HepG2 (cell line): ENCODE data around the gene ZNF655. TPM values are rescaled to one million over a fixed set of nuclear protein-coding genes. Genes with fewer than 3 reads are reported as not detected.

Experiments
- ATAC-seq: fragments of 200-7000 bp; cut with Tn5 transposase; 3 replicates; pipeline ENCODE4 v1.9.1; 2020; ENCODE audit warnings: mild to moderate bottlenecking, moderate library complexity
- BruUV-seq: library from RNA; stranded (reverse); fragments of 400-500 nt; replicated peaks from 2 replicates; lab custom pipeline; 2021; lab: Mats Ljungman, UMichigan
- CTCF ChIA-PET: fragments of 300-600 bp; formaldehyde crosslinking; extraction: SDS; loops from one replicate; lab custom pipeline; 2021; ENCODE audit warnings: low total read pairs, inconsistent platforms, low intra/inter-chr PET ratio; lab: Yijun Ruan, JAX
- POLR2A ChIA-PET: fragments of 350-600 bp; sonication (Branson Sonifier 250); formaldehyde crosslinking; loops from one replicate; lab custom pipeline; 2020; ENCODE audit warnings: antibody characterized with exemption, inconsistent platforms; lab: Yijun Ruan, JAX
- DNase-seq: peaks from one replicate; pipeline ENCODE4 v3.0.0-alpha.2; 2015; ENCODE audit warnings: low spot score
- FAIRE-seq: peaks from 3 replicates; lab custom pipeline; 2011; peaks lifted over from hg19 to GRCh38; lab: Jason Lieb, UNC
- H2AFZ ChIP-seq: one replicate; pipeline ENCODE4 v1.6.1; 2011; ENCODE audit warnings: low read length, inconsistent platforms
- H3K27ac ChIP-seq: fragments of 300-600 bp; 3 replicates; pipeline ENCODE4 v1.8.0; 2011; ENCODE audit warnings: mixed run types, mild to moderate bottlenecking, mixed read lengths, low read length, inconsistent platforms; ENCODE audit not compliant: insufficient read depth; ENCODE audit errors: extremely low read length
- H3K27me3 ChIP-seq, 2 experiments: fragments of 200-600 bp in 1 of 2; 2 replicates in 1 of 2; 3 replicates in 1 of 2; pipeline versions ENCODE4 v1.6.0 to v1.8.0; 2011; ENCODE audit warnings: low read length in 2 of 2, mild to moderate bottlenecking in 2 of 2, moderate library complexity in 2 of 2, inconsistent platforms in 1 of 2; ENCODE audit not compliant: insufficient read depth in 2 of 2, control insufficient read depth in 1 of 2
- H3K36me3 ChIP-seq, 2 experiments: fragments of 200-600 bp in 1 of 2; replicated peaks in 1 of 2; 2 replicates in 1 of 2; 3 replicates in 1 of 2; pipeline versions ENCODE4 v1.5.1 to v1.8.0; 2011; ENCODE audit warnings: low read length in 2 of 2, inconsistent platforms in 1 of 2; ENCODE audit not compliant: insufficient read depth in 2 of 2, control insufficient read depth in 1 of 2
- H3K4me1 ChIP-seq: 2 replicates; pipeline ENCODE4 v1.5.1; 2012; ENCODE audit warnings: low read length, inconsistent platforms; ENCODE audit not compliant: insufficient read depth
- H3K4me2 ChIP-seq: 2 replicates; pipeline ENCODE4 v1.6.0; 2011; ENCODE audit warnings: low read depth, low read length, inconsistent platforms
- H3K4me3 ChIP-seq, 3 experiments: fragments of 200-600 bp in 1 of 3; sonication (generic), shearing (Covaris generic) in 1 of 3; replicated peaks in 1 of 3; 2 replicates each; pipeline ENCODE4 v1.5.1; 2011 to 2016; ENCODE audit warnings: low read length in 3 of 3, inconsistent platforms in 2 of 3, low read depth in 2 of 3, mild to moderate bottlenecking in 2 of 3, control low read depth in 1 of 3, mixed read lengths in 1 of 3; ENCODE audit not compliant: insufficient read depth in 1 of 3
- H3K79me2 ChIP-seq: one replicate; pipeline ENCODE4 v1.6.1; 2011; ENCODE audit warnings: low read length, inconsistent platforms; ENCODE audit not compliant: insufficient read depth
- H3K9ac ChIP-seq: 2 replicates; pipeline ENCODE4 v1.6.0; 2011; ENCODE audit warnings: mild to moderate bottlenecking, low read depth, low read length, inconsistent platforms; ENCODE audit not compliant: insufficient read depth
- H3K9me3 ChIP-seq: 2 replicates; pipeline ENCODE4 v1.5.1; 2012; ENCODE audit warnings: mild to moderate bottlenecking, low read length
- H4K20me1 ChIP-seq: 2 replicates; pipeline ENCODE4 v1.6.0; 2011; ENCODE audit warnings: inconsistent platforms, mild to moderate bottlenecking, low read length, moderate library complexity; ENCODE audit not compliant: insufficient read depth
- ETV5 ChIP-seq: IDR thresholded peaks from 2 replicates; pipeline ENCODE4 v1.6.1; 2018; ENCODE audit warnings: missing biosample characterization, missing genetic modification reagents, inconsistent platforms, borderline replicate concordance
- LCORL ChIP-seq, 2 experiments: fragments of 450-650 bp in 1 of 2; sonication (generic) in 1 of 2; formaldehyde crosslinking in 1 of 2; IDR thresholded peaks; 2 replicates each; pipeline versions ENCODE4 v1.5.0 to v1.6.1; 2017 to 2020; ENCODE audit warnings: antibody characterized with exemption in 1 of 2, missing genetic modification reagents in 1 of 2
- MIER3 ChIP-seq: IDR thresholded peaks from 2 replicates; pipeline ENCODE4 v1.6.1; 2016; ENCODE audit warnings: missing compliant biosample characterization, borderline replicate concordance
- NR2C2 ChIP-seq: sonication (generic); formaldehyde crosslinking; IDR thresholded peaks from 2 replicates; pipeline ENCODE4 v1.4.0; 2020; ENCODE audit warnings: missing genetic modification reagents, mild to moderate bottlenecking, moderate library complexity, borderline replicate concordance
- PRDM10 ChIP-seq: sonication (generic); formaldehyde crosslinking; IDR thresholded peaks from 2 replicates; pipeline ENCODE4 v1.4.0; 2020; ENCODE audit warnings: low read depth, missing genetic modification reagents
- RFX3 ChIP-seq: IDR thresholded peaks from 2 replicates; pipeline ENCODE4 v1.6.1; 2016; ENCODE audit warnings: missing biosample characterization, missing genetic modification reagents
- RFX5 ChIP-seq: IDR thresholded peaks from 2 replicates; pipeline ENCODE4 v1.6.1; 2011; ENCODE audit warnings: low read depth, low read length, improper control_type of control experiment
- RORA ChIP-seq: sonication (generic); formaldehyde crosslinking; IDR thresholded peaks from 2 replicates; pipeline ENCODE4 v1.5.0; 2020; ENCODE audit warnings: mild to moderate bottlenecking, missing genetic modification reagents, moderate library complexity
- TAF15 ChIP-seq: fragments of 200-400 bp; formaldehyde crosslinking; IDR thresholded peaks from one replicate; pipeline ENCODE4 v1.6.1; 2018; ENCODE audit warnings: mild to moderate bottlenecking, low read depth, low read length; ENCODE audit not compliant: poor library complexity, severe bottlenecking
- TBX2 ChIP-seq: sonication (generic); formaldehyde crosslinking; IDR thresholded peaks from 2 replicates; pipeline ENCODE4 v1.5.0; 2020; ENCODE audit warnings: missing genetic modification reagents, mild to moderate bottlenecking, borderline replicate concordance
- ZNF337 ChIP-seq: sonication (generic); formaldehyde crosslinking; IDR thresholded peaks from 2 replicates; pipeline ENCODE4 v1.5.1; 2020; ENCODE audit warnings: missing genetic modification reagents, low read depth, mild to moderate bottlenecking, borderline replicate concordance
- ZNF432 ChIP-seq: sonication (generic); formaldehyde crosslinking; IDR thresholded peaks from 2 replicates; pipeline ENCODE4 v1.5.0; 2020; ENCODE audit warnings: missing genetic modification reagents, mild to moderate bottlenecking, borderline replicate concordance
- WGBS: methylation state at CpG from one replicate; pipeline ENCODE4 v1.1.6; 2017; ENCODE audit warnings: low lambda C conversion rate; 5-methylcytosine and 5-hydroxymethylcytosine counted together
- in situ Hi-C: cut with HindIII; loops from 2 replicates; pipeline ENCODE4 v1.10.0; 2017; ENCODE audit warnings: low pct_unique_long_range_greater_than_20kb; ENCODE audit not compliant: extremely low pct_ligation_motif_present
- intact Hi-C: fragments of 100-400 bp; cut with micrococcal nuclease; formaldehyde crosslinking; loops from one replicate; pipeline ENCODE4 v1.10.0; 2022; ENCODE audit not compliant: unreplicated experiment
- polyA plus RNA-seq, 8 experiments: library from polyadenylated mRNA; depleted of rRNA in 3 of 8; stranded (reverse) in 7 of 8; unstranded in 1 of 8; fragments of >200 nt; fragmentation: Illumina TruSeq in 4 of 8; extraction: Trizol in 4 of 8; gene quantifications; 2 replicates each; pipeline versions ENCODE4 v1.2.1 to v1.2.3, GENCODE V29; 2011 to 2016; ENCODE audit warnings: low read depth in 4 of 8, missing spikeins in 1 of 8, mixed read lengths in 1 of 8; ENCODE audit not compliant: insufficient read depth in 1 of 8
- total RNA-seq, 5 experiments: library from RNA; depleted of rRNA; stranded (reverse); fragments of >200 nt; fragmentation: Illumina TruSeq; extraction: Trizol; gene quantifications; 2 replicates each; pipeline ENCODE4 v1.2.3, GENCODE V29; 2016; ENCODE audit warnings: low read depth in 1 of 5
- TF ChIP-seq, protein P1 (sequence below), 2 experiments: sonication (generic) in 1 of 2; formaldehyde crosslinking in 1 of 2; IDR thresholded peaks; 2 replicates each; pipeline versions ENCODE4 v1.5.1 to v1.6.1; 2011 to 2020; ENCODE audit warnings: borderline replicate concordance in 1 of 2, low read depth in 1 of 2, low read length in 1 of 2, mild to moderate bottlenecking in 1 of 2, missing genetic modification reagents in 1 of 2, moderate library complexity in 1 of 2

ZNF655 gene
- total and polyA plus RNA-seq, 2 of the 13 experiments (the other 11 are each of a cell fraction or from before 2014, with no cell fraction given), result 53.4 to 75.6 TPM

GRCh38 chr7:99540542-99540941 lies 17.9 kb upstream of the ZNF655 start (continued):
- TF ChIP-seq MIER3 (CRISPR knock-in tag), result no peak
- no peak for TF ChIP-seq PRDM10
- TF ChIP-seq ZNF337, result no peak
- no peak for TF ChIP-seq RFX3 (CRISPR knock-in tag)
- TF ChIP-seq LCORL (IDR thresholded peaks at IDR 0.05), result no peak
- TF ChIP-seq LCORL (CRISPR knock-in tag; IDR thresholded peaks at IDR 0.05), result no peak
- no peak for TF ChIP-seq NR2C2 (CRISPR knock-in tag)
- TF ChIP-seq TAF15, result no peak

- H3K9ac ChIP-seq, result no peak overlapping the region
- BruUV-seq, result no TSS peak
- H3K4me1 ChIP-seq, result peaks cover 9% of the 10 kb centered on the region
- no peak overlapping the region for H3K4me3 ChIP-seq
- no peak; the same call in 2 of the 3 replicates for ATAC-seq
- in situ Hi-C loops, result no loop called here
- no peak overlapping the region for H3K27ac ChIP-seq
- intact Hi-C loops, result no loop called here
- no peak overlapping the region for H3K4me2 ChIP-seq
- H3K36me3 ChIP-seq, result peaks cover 0 to under 1% of the 10 kb centered on the region in 2 experiments; a peak in 1 of 5 replicates
- 58% methylated on average over 9 of the region's 9 CpGs for WGBS
- H4K20me1 ChIP-seq, result no peaks in the 10 kb centered on the region
- no peak overlapping the region for H2AFZ ChIP-seq
- FAIRE-seq, result no peak
- H3K79me2 ChIP-seq, result no peaks in the 10 kb centered on the region
- ChIA-PET CTCF (no interaction called here), POLR2A (interaction anchor here (1.6 kb wide), 1 partner anchor 17 kb away, joined by 5 read pairs; the partner anchor contains the start of gene ZNF655)
- no peak for DNase-seq
- no peaks in the 10 kb centered on the region for H3K27me3 ChIP-seq
- no peaks in the 10 kb centered on the region for H3K9me3 ChIP-seq
- TF ChIP-seq ZNF432 (CRISPR knock-in tag), result no peak
- TF ChIP-seq RFX5, result no peak
- no peak for TF ChIP-seq TBX2 (CRISPR knock-in tag)
- TF ChIP-seq ETV5, result no peak
- TF ChIP-seq, protein P1, sequence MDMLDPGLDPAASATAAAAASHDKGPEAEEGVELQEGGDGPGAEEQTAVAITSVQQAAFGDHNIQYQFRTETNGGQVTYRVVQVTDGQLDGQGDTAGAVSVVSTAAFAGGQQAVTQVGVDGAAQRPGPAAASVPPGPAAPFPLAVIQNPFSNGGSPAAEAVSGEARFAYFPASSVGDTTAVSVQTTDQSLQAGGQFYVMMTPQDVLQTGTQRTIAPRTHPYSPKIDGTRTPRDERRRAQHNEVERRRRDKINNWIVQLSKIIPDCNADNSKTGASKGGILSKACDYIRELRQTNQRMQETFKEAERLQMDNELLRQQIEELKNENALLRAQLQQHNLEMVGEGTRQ (IDR thresholded peaks at IDR 0.05; ENCODE audit: low read depth, low read length), result no peak
- TF ChIP-seq, protein P1 (CRISPR knock-in tag; IDR thresholded peaks at IDR 0.05; ENCODE audit: borderline replicate concordance), result no peak
- TF ChIP-seq RORA (CRISPR knock-in tag), result no peak
Observed at GRCh38 chr7:99541212-99541611, 17.2 kb upstream of the ZNF655 start.
